ENCODE measurements around the gene PLAAT2.

- TF ChIP-seq CTCF (IDR thresholded peaks at IDR 0.05) (no peak), POLR2A (IDR thresholded peaks at IDR 0.05) (peak; percentile 15)
Measured at GRCh38 chr11:63537293-63538101, 25.7 kb downstream of the PLAAT2 start.

All from prostate gland (tissue), 2 donors.